OCI-LY1 (cell line): ENCODE measurements around the gene OLA1.

Experiments
- EZH2 ChIP-seq: fragments of 200-600 bp; sonication (generic), shearing (Covaris generic); IDR thresholded peaks from 2 replicates; pipeline ENCODE4 v1.8.0; 2017; ENCODE audit warnings: borderline replicate concordance, mixed run types, mild to moderate bottlenecking, antibody characterized with exemption, low read length, moderate library complexity, mixed read lengths
- TF ChIP-seq, protein P1 (sequence below): fragments of 200-600 bp; sonication (generic), shearing (Covaris generic); IDR thresholded peaks from 2 replicates; pipeline ENCODE4 v1.5.1; 2017; ENCODE audit warnings: mild to moderate bottlenecking, antibody characterized with exemption, low read length, moderate library complexity, mixed read lengths

DNA sequence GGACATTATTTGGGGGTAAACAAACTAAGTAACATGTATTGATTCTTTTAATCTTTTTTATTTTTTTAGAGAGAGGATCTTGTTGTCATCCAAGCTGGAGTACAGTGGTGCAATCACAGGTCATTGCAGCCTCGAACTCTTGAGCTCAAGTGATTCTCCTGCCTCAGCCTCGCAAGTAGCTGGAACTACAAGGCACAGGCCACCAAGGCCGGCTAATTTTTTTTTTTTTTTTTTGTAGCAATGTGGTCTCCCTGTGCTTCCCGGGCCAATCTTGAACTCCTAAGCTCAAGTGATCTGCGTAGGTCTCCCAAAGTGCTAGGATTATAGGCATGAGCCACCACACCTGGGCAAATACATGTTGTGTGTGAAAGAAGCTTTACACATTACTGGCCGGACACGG is 29.6 kb downstream of the OLA1 start:
- TF ChIP-seq, protein P1, sequence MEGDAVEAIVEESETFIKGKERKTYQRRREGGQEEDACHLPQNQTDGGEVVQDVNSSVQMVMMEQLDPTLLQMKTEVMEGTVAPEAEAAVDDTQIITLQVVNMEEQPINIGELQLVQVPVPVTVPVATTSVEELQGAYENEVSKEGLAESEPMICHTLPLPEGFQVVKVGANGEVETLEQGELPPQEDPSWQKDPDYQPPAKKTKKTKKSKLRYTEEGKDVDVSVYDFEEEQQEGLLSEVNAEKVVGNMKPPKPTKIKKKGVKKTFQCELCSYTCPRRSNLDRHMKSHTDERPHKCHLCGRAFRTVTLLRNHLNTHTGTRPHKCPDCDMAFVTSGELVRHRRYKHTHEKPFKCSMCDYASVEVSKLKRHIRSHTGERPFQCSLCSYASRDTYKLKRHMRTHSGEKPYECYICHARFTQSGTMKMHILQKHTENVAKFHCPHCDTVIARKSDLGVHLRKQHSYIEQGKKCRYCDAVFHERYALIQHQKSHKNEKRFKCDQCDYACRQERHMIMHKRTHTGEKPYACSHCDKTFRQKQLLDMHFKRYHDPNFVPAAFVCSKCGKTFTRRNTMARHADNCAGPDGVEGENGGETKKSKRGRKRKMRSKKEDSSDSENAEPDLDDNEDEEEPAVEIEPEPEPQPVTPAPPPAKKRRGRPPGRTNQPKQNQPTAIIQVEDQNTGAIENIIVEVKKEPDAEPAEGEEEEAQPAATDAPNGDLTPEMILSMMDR: no peak
- no peak for TF ChIP-seq EZH2
